GM10266 (cell line): ENCODE results near the gene NANOGP8.

ENCODE experiments used
- DNase-seq: peaks from one replicate; pipeline ENCODE4 v3.0.0; 2012; ENCODE audit errors: extremely low spot score
- TF ChIP-seq, protein P1 (sequence below): IDR thresholded peaks from 2 replicates; pipeline ENCODE4 v1.5.1; 2012; ENCODE audit warnings: mild to moderate bottlenecking, low read depth; ENCODE audit not compliant: control insufficient read depth, insufficient read depth; ENCODE audit errors: missing control alignments

NANOGP8 gene

GRCh38 chr15:35064576-35065190, 20.4 kb downstream of the NANOGP8 start:
- TF ChIP-seq, protein P1, sequence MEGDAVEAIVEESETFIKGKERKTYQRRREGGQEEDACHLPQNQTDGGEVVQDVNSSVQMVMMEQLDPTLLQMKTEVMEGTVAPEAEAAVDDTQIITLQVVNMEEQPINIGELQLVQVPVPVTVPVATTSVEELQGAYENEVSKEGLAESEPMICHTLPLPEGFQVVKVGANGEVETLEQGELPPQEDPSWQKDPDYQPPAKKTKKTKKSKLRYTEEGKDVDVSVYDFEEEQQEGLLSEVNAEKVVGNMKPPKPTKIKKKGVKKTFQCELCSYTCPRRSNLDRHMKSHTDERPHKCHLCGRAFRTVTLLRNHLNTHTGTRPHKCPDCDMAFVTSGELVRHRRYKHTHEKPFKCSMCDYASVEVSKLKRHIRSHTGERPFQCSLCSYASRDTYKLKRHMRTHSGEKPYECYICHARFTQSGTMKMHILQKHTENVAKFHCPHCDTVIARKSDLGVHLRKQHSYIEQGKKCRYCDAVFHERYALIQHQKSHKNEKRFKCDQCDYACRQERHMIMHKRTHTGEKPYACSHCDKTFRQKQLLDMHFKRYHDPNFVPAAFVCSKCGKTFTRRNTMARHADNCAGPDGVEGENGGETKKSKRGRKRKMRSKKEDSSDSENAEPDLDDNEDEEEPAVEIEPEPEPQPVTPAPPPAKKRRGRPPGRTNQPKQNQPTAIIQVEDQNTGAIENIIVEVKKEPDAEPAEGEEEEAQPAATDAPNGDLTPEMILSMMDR: no peak
- DNase-seq: no peak

GRCh38 chr15:35062738-35063099, 22.4 kb downstream of the NANOGP8 start:
- TF ChIP-seq, protein P1: no peak
- no peak for DNase-seq

DNA sequence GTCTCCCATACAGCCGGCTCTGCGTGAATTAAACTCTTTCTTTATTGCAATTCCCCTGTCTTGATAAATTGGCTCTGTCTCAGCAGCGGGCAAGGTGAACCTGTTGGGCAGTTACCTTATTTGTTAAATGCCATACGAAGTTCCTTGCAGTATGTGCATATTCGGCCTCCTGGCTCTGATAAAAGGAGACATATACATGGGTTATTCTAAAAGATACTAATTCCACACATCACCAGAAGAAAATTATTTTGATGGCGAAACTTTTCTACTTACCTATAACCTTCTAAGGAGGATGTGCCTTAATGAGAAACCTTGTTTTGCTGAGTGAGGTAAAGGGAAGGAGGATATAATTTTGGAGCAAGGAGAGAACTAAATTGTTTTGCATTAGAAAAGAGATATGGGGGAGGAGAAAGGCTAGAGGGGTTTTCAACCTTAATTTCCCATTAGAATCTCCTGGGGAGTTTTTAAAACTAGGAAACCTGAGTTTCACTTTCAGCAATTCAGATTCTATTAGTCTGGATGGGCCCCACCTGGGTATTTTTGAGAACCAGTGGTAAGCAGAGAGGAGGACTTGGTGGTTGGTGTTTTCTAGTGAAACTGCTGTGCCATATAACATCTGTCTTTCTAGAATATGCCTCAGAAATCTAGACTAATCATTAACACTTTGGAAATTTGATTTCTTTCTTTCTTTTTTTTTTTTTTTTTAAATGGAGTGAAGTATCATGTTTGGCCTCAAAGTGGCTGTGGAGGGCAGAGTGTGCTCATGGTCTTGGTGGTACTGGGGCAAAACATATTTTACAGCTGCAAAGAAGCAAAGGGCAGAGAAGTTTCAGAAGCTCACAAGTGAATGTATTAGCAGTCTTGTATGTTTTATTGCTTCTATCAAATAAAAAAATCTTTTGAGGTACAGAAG, 23.0 kb downstream of the NANOGP8 start:
- DNase-seq: no peak
- TF ChIP-seq, protein P1: no peak

GRCh38 chr15:35061161-35061824, 23.8 kb downstream of the NANOGP8 start:
- DNase-seq: no peak
- TF ChIP-seq, protein P1: no peak

GRCh38 chr15:35060591-35060990, 24.5 kb downstream of the NANOGP8 start:
- TF ChIP-seq, protein P1: no peak
- DNase-seq: no peak

DNA sequence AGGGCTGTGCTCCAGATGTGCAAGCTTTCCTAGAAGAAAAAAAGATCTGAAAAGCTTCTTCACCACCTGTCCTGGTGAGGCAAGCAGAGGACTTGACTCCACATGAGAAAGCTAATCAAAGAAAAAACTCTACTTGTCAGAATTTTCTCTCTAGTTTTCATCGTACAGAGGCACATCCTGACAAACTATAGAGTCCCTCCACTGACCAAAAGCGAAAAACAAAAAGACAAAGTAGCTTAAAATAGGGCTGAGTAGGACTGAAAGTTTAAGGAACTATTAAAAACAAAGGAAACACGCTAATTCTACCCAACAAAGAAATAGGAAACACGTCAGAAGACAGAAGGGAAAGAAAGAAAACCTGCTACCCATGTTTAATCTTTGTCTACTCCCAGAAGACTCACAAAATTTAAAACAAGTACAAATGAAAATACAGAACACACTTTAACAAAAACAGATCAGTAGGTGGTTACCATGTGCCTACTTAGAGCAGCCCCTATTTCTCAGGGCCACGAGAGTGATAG, 26.5 kb downstream of the NANOGP8 start:
- TF ChIP-seq, protein P1: no peak
- no peak for DNase-seq
